Frontal cortex (tissue), 4 donors: Measurements from ENCODE around the gene SCIN. TPM values are rescaled to one million over a fixed set of nuclear protein-coding genes. Genes with fewer than 3 reads are reported as not detected.

ENCODE experiments used
- DNase-seq, 2 donors: peaks; one replicate each; pipeline ENCODE4 v3.0.0; 2012; ENCODE audit warnings: low spot score in 2 of 2
- FAIRE-seq: peaks from 2 replicates; lab custom pipeline; 2012; peaks lifted over from hg19 to GRCh38; lab: Jason Lieb, UNC
- total RNA-seq: library from RNA; depleted of rRNA; stranded (reverse); fragments of >200 nt; gene quantifications from one replicate; pipeline ENCODE4 v1.2.3, GENCODE V29; 2014
- donor health status: control.
- donor health status: control.
- donor health status: control.

SCIN gene
- total RNA-seq, 1 donor from 2014 or later, result 1.6 TPM

DNA sequence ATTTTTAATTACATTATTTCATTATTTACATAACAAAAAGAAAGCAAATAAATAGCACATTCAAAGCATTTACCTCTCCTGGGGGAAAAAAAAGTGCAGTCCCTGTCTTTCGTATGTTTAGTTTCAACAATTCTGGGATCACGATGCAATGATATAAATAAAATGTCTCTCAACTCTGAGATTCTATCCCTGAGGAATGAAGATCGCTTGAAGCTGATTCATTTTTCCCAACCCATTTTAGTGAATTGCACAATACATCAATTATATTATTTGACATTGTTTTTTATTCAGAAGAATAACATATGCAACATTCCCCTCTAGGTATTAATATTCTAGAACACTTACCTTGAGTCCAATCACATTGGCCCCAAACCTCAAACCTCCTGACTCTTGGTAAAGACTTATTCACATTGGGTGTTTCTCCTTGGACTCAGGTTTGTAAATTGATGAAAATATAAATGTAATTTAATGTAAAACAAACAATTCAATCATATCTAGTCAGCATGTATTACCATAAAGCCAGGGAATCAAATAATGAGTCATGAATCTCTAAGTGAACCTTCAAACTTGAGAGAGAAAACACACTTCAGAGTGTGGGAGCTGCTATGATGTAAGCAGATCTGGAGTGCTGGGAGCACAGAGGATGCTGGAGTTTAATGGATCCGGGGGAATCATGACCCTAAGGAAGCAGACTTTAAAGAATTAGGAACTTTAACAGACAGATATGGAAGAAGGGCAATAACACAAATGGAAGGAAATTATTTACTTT is 5.3 kb upstream of the SCIN start:
- no peak for FAIRE-seq

GRCh38 chr7:12565873-12566272 is 4.6 kb upstream of the SCIN start:
- FAIRE-seq (no peak), DNase-seq (no peak)

More for the DNA sequence above, 5.3 kb upstream of the SCIN start:
- no peak for DNase-seq

DNA sequence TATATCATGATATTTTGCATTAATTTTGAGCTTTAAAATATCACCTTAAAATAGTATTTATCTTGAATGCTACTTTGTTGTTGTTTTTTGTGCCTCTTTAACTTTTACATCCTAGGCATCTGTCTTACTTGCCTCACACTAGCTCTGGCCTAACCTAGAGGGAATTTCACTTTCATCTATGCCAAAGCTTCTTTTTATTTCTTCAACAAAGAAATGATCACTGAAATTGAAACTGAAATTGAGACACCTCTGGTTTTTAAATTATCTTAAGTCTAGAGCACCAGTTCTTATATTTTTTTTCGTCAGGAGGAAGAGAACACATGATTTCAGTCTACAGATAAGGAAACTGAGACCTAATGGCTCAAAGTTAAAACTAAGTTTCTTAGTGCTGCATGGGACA is 3.5 kb upstream of the SCIN start:
- DNase-seq (no peak), FAIRE-seq (no peak)

DNA sequence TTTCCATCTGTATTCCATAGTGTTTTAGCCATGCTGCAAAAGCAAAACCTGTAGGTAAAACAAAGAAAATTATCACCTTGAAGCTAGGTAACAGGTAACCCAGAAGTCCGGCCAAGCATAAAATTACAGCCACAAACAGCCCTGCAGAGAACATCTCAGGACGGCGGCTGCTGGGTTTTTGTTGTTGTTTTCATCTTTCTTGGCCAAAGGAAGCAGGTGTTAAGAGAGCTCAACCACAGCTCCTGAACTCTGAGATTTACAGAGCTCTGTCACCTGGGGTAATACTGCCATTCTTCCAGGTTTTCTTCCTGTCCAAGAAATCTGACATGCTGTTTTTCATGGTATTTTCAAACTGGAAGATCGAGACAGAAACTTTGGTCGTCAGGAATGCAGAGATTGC is 847 bp upstream of the SCIN start:
- no peak for FAIRE-seq
- DNase-seq, result no peak

GRCh38 chr7:12570168-12570533 is 369 bp upstream of the SCIN start:
- no peak for FAIRE-seq
- DNase-seq, result no peak

DNA sequence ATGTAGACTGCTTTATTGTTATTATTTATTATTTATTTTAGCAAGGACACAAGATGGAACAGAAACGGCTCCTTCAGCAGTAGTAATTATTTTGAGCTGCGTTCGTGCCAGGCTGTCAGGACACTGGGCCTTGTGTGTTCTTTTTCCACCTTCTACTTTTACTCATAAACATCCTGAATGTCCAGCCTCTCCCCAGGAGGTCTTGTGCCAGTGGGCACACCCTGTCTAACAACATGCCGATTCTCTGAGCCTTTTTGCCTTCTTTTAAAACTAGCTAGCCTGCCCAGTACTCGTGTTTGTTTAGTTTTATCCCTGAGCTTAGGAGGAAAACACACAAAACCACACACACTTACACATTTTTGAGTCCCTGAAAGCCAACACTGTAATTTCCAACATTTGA is 1.2 kb downstream of the SCIN start:
- DNase-seq (no peak), FAIRE-seq (no peak)

DNA sequence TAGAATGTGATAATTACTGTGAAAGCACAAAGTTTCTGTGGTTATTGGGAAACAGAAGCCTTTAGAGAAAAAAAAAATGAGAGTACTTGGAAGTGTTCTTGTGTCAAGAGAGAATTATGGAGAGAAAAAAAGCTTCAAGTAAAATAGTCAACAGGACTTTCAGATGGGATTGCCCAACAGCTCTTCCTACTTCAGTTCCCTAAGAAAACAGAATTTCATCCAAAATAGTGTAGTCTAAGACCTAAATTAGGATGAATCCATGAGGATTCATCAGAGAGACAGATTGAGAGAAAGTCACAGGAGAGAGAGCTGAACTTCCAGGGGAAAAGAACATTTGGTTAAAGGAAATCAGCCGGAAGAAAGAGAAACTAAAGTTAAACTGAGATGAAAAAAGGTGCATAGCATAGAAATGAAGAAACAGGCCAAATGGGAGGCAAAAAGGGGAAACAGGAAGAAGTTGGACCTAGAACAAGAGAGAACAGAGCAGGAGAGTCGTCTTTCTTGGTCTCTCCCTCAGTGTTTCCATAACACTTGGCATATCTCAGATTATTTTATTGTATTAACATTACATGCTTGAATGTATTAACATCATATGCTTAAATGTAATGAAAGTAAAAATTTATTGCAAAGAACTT is 2.5 kb downstream of the SCIN start:
- DNase-seq (no peak), FAIRE-seq (no peak)

DNA sequence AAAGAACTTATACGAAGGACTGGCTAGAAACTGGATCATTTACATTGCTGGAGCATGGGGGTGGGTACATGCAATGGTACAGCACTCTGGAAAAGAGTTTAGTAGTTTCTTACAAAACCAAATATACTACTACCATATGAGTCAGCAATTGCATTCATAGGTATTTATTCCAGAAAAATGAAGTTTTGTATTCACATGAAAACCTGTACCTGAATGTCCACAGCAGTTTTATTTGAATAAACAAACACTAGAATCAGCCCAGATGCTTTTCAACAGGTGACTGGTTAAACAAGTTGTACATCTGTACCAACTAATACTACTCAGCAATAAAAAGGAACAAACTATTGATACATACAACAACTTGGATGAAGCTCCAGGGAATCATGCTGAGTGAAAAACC is 3.4 kb downstream of the SCIN start:
- no peak for FAIRE-seq
- no peak for DNase-seq

DNA sequence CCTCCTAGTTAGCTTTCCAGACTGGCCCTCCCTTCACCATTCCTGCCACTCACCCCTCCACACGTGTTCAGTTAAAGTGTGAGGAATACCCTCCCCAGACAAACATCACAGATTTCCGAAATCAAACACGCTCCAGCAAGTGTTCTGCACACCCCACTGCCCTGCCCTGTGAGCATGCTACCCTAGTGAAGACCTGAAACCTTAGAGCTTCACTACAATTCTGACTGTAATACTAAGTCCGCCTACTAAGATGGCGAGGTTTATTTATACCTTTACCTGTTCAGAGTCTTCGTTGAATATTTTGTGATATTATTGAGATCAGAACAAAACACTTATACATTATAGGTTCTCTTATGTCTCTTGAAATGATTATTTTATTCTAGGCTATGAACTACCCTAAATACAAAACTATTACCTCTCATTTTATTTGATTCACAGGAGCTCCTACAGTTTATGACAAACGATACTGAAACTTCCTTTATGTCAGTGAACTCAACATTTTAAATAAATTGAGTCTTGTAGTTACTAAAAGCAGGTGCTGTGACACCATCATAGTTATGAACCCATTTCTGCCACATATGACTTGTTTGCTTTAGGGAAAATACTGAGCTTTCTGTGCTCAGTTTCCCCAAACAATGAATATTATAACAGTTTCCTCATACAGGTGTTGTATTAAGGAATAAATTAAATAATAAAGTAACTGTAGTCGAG is 8.6 kb downstream of the SCIN start:
- FAIRE-seq (no peak), DNase-seq (no peak)

DNA sequence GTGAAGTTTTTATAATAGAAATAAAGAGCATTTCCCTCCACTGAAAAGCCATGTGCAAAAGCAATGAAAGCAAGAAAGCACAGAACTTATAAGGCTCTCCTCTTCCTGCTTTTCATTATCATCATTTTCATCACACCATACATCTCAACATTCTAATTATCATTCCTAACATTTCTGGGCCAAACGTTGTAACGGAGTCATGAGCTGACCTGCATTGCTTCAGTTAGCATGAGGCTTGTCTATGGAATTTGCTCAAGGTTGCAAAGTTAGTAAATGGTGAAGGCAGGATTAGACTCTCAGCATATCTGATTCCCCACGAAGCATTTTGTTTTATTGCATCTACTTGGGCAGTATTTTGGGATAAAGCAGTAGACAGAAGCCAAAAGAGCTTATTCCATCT is 11.4 kb downstream of the SCIN start:
- FAIRE-seq (no peak), DNase-seq (no peak)

DNA sequence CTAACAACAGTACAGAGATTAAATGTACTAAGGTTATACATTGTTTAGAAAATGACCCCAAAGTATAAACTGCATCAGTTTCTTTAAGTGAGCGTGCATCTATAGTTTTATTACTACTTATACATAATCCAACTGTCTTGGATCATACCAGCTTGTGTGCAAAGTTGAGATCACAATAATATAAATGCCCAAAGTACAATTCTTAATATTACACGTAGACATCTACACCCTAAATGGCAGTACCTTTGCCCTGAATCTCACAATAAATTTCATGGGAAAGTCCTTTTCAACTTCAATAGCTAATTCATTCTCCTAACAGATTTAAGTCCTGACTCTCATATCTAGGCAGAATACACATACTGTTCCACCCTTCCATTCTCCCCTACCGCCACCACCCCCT is 11.8 kb downstream of the SCIN start:
- no peak for DNase-seq
- no peak for FAIRE-seq

DNA sequence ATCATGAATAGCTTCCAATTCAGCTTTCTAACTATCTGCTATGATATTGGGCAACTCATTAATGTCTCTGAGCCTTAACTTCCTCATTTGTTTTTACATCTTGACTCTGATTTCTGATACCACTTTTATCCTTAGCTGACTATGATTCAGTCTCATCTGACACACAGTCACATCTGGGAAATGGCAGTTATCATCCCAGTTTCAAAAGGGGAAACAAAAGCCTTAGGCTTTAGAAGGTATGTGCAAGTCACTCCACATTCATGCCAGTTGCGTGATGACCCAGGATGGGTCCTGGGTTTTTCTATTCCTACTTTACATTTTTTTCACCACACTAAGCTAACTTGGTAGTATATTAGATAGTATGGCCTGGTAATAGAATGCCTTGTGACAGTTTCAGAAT is 12.7 kb downstream of the SCIN start:
- no peak for DNase-seq
- no peak for FAIRE-seq

GRCh38 chr7:12583922-12584321 is 13.4 kb downstream of the SCIN start:
- FAIRE-seq, result no peak
- no peak for DNase-seq

DNA sequence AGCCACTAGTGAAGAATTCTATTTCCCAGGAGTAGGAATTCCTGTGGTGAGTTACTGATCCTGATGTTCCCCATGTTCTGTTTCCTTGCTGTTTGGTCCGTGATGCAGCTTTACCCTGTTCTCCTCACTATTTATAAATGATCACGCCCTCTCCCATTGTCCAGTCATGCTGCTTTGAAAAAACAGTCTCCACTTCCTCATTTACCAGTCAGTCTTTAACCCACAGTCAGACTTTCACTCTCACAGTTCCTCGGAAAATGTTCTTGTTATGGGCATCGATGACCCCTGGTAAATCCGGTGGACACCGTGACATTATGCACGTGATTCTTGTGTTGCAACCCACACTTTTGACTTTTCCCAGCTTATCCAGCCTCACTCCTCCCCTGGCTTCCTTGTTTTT is 14.4 kb downstream of the SCIN start:
- DNase-seq, result no peak
- FAIRE-seq, result no peak

GRCh38 chr7:12586271-12586670 is 15.8 kb downstream of the SCIN start:
- DNase-seq (no peak), FAIRE-seq (no peak)

DNA sequence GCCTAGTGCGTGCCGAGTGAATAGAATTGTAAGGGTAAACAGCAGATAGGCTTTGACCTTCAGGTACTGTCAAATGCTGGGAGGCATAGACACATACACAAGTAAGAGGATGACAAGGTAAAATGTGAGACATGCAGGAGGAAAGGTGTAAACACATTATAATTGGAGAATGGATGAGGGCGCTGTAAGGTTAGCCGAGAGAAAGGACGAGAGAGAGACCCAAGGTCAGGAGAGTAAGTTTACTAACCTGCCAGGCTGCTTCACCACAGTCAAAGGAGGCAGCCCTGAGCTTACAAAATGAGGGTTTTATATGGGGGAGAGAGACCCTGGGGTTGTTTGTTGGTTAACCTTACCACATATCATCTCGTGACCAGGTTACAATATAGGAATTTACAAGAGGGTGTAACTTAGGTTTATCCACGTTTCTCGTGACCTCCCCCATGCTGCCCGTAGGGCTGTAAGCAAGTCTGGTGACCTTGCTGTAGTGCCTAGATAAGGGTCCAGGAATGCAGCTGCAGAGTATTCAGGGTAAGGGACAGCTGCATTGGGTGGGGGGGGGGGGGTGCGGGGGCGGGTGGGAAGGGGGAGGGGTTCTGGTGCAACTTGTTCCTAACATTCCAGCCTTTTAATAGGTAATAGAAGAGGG is 17.9 kb downstream of the SCIN start:
- FAIRE-seq (no peak), DNase-seq (no peak)

- DNase-seq (no peak), FAIRE-seq (no peak)
These were observed 20.0 kb downstream of the SCIN start for GRCh38 chr7:12590559-12590958.

- FAIRE-seq (no peak), DNase-seq (no peak)
These were observed 23.8 kb downstream of the SCIN start for GRCh38 chr7:12594122-12594897.

GRCh38 chr7:12595148-12595547 is 24.6 kb downstream of the SCIN start:
- DNase-seq (no peak), FAIRE-seq (no peak)

DNA sequence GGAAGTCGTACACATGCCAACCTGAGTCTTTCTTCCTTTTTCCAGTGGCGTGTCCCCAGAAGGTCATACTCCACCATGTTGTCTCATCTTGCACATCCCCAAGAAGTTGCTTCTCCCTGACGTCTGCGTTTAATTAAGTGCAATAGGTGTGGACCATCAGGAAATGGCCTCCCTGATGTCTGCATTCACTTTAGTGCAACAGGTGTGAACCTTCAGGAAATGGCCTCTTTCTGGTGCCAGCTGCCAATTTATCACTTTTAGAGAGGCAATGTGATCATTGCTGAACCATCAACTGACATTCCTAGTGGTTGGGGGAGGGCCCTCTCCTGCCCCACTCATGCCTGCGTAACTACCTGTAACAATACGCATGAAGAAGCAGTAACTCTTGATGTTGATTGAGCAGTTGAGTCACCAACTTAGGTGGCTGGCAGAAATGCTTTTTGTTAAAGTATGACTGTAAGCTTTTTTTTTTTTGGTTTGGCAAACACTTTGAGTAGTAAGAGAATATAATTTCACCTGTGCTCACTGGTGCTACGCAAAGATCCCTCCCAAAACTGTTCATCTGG is 25.8 kb downstream of the SCIN start:
- FAIRE-seq (no peak), DNase-seq (no peak)
